DND-41 (cell line): ENCODE results near the gene TBC1D4.
A peak's percentile ranks its signal among the peaks of the same experiment; 100 is the strongest.

Experiments
- ATAC-seq: fragments of 200-7000 bp; cut with Tn5 transposase; 3 replicates; pipeline ENCODE4 v1.9.1; 2021; ENCODE audit warnings: low read depth; ENCODE audit not compliant: insufficient read depth
- DNase-seq: peaks from one replicate; pipeline ENCODE4 v3.0.0-alpha.2; 2020
- H2AFZ ChIP-seq: 2 replicates; pipeline ENCODE4 v1.6.0; 2012; ENCODE audit warnings: low read depth, low read length
- H3K27ac ChIP-seq: 2 replicates; pipeline ENCODE4 v1.5.1; 2012; ENCODE audit warnings: low read length, inconsistent platforms
- H3K27me3 ChIP-seq: fragments of 200-600 bp; sonication (generic); 2 replicates; pipeline ENCODE4 v1.6.0; 2012; ENCODE audit warnings: low read length, mild to moderate bottlenecking, inconsistent platforms; ENCODE audit not compliant: insufficient read depth, poor library complexity
- H3K36me3 ChIP-seq: 2 replicates; pipeline ENCODE4 v1.5.1; 2012; ENCODE audit warnings: low read length, inconsistent platforms; ENCODE audit not compliant: insufficient read depth
- H3K4me1 ChIP-seq: 2 replicates; pipeline ENCODE4 v1.5.1; 2012; ENCODE audit warnings: mild to moderate bottlenecking, low read length; ENCODE audit not compliant: insufficient read depth
- H3K4me2 ChIP-seq: 2 replicates; pipeline ENCODE4 v1.6.0; 2012; ENCODE audit warnings: mild to moderate bottlenecking, moderate library complexity, low read length, inconsistent platforms; ENCODE audit not compliant: insufficient read depth
- H3K4me3 ChIP-seq, 2 experiments: fragments of 200-600 bp in 1 of 2; shearing (Covaris generic) in 1 of 2; 2 replicates each; pipeline ENCODE4 v1.5.1; 2012 to 2016; ENCODE audit warnings: inconsistent platforms in 2 of 2, low read length in 2 of 2, mild to moderate bottlenecking in 2 of 2, low read depth in 1 of 2, moderate library complexity in 1 of 2
- H3K79me2 ChIP-seq: 2 replicates; pipeline ENCODE4 v1.6.0; 2012; ENCODE audit warnings: low read length, inconsistent platforms; ENCODE audit not compliant: insufficient read depth
- H3K9ac ChIP-seq: 2 replicates; pipeline ENCODE4 v1.6.0; 2012; ENCODE audit warnings: low read depth, mild to moderate bottlenecking, inconsistent platforms, low read length, moderate library complexity
- H3K9me3 ChIP-seq: 2 replicates; pipeline ENCODE4 v1.5.1; 2012; ENCODE audit warnings: low read length, moderate library complexity, mild to moderate bottlenecking, inconsistent platforms; ENCODE audit not compliant: insufficient read depth, severe bottlenecking
- H4K20me1 ChIP-seq: 2 replicates; pipeline ENCODE4 v1.6.0; 2012; ENCODE audit warnings: low read length; ENCODE audit not compliant: insufficient read depth
- CTCF ChIP-seq: IDR thresholded peaks from 2 replicates; pipeline ENCODE4 v1.5.1; 2012; ENCODE audit warnings: borderline replicate concordance, low read length, moderate library complexity, mild to moderate bottlenecking; ENCODE audit not compliant: poor library complexity, severe bottlenecking; ENCODE audit errors: extremely low read depth
- EZH2 ChIP-seq: IDR thresholded peaks from 3 replicates; pipeline ENCODE4 v1.6.1; 2012; ENCODE audit warnings: borderline replicate concordance, low read depth, mild to moderate bottlenecking, moderate library complexity, low read length, inconsistent platforms; ENCODE audit not compliant: severe bottlenecking

The TBC1D4 gene

DNA sequence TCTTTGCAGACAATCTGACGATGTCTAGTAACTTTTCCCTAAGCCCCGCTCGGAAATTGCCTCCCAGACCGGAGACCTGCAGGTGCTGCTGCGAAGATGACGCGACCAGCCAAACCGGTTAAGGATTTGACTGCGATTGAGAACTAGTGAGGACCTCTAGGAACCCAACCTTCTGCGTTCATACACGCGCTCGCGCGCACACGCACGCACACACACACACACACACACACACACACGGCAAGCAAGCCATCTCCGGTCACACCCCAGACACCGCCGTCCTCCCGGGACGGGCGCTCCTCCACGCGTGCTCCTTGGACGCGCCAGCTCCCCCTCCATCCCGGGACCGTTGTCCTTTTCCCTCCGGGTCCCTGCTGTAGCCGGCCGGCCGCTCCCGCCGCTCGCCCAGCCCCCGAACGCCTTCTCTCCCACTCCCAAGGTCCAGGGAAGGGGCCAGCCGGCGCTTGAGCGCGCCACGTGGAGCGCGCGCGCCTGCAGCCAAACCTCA lies 1.2 kb downstream of the TBC1D4 start:
- H3K36me3 ChIP-seq: no peaks in the 10 kb centered on the region
- peaks cover 17% of the 10 kb centered on the region for H3K27me3 ChIP-seq
- no peaks in the 10 kb centered on the region for H3K9me3 ChIP-seq
- no peak for ATAC-seq
- no peak overlapping the region for H3K27ac ChIP-seq
- H3K4me2 ChIP-seq: 0 out of 2 replicates have a peak overlapping the region, but pooled peaks have one; percentile 95
- H3K9ac ChIP-seq: no peak overlapping the region
- no peaks in the 10 kb centered on the region for H3K79me2 ChIP-seq
- no peak for DNase-seq
- H2AFZ ChIP-seq: no peak overlapping the region
- H3K4me3 ChIP-seq: no peak overlapping the region
- no peaks in the 10 kb centered on the region for H4K20me1 ChIP-seq
- TF ChIP-seq CTCF: no peak
- TF ChIP-seq EZH2: no peak
- peaks cover 16% of the 10 kb centered on the region for H3K4me1 ChIP-seq

DNA sequence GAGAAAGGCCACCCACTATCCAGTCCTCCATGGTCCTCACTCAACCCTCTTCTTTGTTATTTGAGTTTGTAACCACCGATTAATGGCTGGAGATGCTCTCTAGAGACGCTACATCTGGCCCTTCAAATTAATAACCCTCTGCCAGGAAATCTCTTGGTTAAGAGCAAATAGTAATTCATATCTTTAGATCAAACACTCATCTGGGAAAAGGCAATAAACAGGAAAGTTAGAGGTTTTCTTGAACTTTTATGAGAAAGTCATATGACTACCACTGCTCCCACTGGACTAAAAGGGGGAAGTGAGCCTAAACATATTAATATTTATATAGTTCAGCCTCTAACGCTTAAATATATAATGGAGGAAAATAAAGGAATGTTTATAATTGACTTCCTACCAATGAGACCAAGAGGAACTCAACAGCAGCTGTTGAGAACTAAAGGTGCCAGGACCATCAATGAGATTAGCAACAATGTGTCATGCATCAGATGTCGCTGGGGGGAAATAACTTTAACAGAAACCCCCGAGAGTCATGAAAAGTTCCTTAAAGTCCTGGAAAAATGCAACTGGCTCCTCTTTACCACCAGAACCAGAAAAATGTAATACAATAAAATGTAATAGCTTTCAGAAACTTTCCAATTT lies 2.7 kb downstream of the TBC1D4 start:
- ATAC-seq (no peak), DNase-seq (no peak)
- Histone ChIP-seq H3K27me3 (peaks cover 11% of the 10 kb centered on the region), H3K79me2 (no peaks in the 10 kb centered on the region), H3K9me3 (no peaks in the 10 kb centered on the region), H3K9ac (no peak overlapping the region), H3K4me1 (peaks cover 16% of the 10 kb centered on the region), H3K27ac (no peak overlapping the region), H3K4me3 (no peak overlapping the region), H3K4me2 (no peak overlapping the region), H2AFZ (no peak overlapping the region), H4K20me1 (no peaks in the 10 kb centered on the region), H3K36me3 (no peaks in the 10 kb centered on the region)
- TF ChIP-seq EZH2 (no peak), CTCF (no peak)

DNA sequence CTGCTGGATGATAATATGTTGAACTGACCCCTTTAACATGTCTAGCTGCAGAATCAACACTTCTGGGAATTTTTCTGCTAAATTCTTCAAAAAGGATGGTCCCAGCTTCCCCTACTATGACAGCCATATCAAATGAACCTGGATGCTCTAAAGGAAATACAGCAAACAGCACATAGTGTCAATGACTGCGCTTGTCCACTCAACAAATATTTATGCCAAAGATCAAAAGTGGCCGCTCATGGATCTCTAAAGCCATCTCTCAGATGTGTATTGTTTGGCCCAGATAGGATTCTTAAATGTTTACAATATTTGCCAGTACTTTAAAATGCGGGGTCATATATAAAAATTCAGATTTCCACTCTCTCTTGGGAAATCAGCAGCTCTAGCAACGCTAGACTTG lies 3.3 kb downstream of the TBC1D4 start:
- Histone ChIP-seq H4K20me1 (no peaks in the 10 kb centered on the region), H3K79me2 (no peaks in the 10 kb centered on the region), H3K4me1 (peaks cover 16% of the 10 kb centered on the region), H3K27ac (no peak overlapping the region), H3K9me3 (no peaks in the 10 kb centered on the region), H2AFZ (no peak overlapping the region), H3K4me2 (no peak overlapping the region), H3K27me3 (peaks cover 11% of the 10 kb centered on the region), H3K9ac (no peak overlapping the region), H3K36me3 (no peaks in the 10 kb centered on the region), H3K4me3 (no peak overlapping the region)
- no peak for ATAC-seq
- no peak for DNase-seq
- TF ChIP-seq EZH2 (no peak), CTCF (no peak)

GRCh38 chr13:75474956-75475355 lies 7.0 kb downstream of the TBC1D4 start:
- Histone ChIP-seq H3K4me1 (no peaks in the 10 kb centered on the region), H3K9ac (no peak overlapping the region), H3K27ac (no peak overlapping the region), H3K27me3 (peaks cover 7% of the 10 kb centered on the region), H3K79me2 (no peaks in the 10 kb centered on the region), H4K20me1 (no peaks in the 10 kb centered on the region), H3K9me3 (no peaks in the 10 kb centered on the region), H2AFZ (no peak overlapping the region), H3K4me3 (no peak overlapping the region), H3K36me3 (no peaks in the 10 kb centered on the region), H3K4me2 (no peak overlapping the region)
- ATAC-seq: no peak
- no peak for TF ChIP-seq CTCF
- TF ChIP-seq EZH2: no peak
- no peak for DNase-seq
